Activated T-helper 1 cell treated with anti-CD3 and anti-CD28 coated beads, Interleukin-12 subunit alpha, Interleukin-12 subunit beta, Interleukin-2, Interleukin-4 antibody, amounts not matched to agents 30 ng/mL and 10 ng/mL and 1 ng/mL, durations not matched to agents 14 hours and 24 hours and 36 hours (primary cell): ENCODE measurements around the gene WASL. TPM values are rescaled to one million over a fixed set of nuclear protein-coding genes. Genes with fewer than 3 reads are reported as not detected.

Source experiments
- DNase-seq: peaks from one replicate; pipeline ENCODE4 v3.0.0; 2021; ENCODE audit warnings: low spot score
- H3K27ac Mint-ChIP-seq: one replicate; pipeline ENCODE4 v1.8.0; 2021; ENCODE audit warnings: mild to moderate bottlenecking, mixed read lengths
- H3K27me3 Mint-ChIP-seq: one replicate; pipeline ENCODE4 v1.8.0; 2022; ENCODE audit warnings: mild to moderate bottlenecking, moderate library complexity, mixed read lengths; ENCODE audit not compliant: insufficient read depth
- H3K36me3 Mint-ChIP-seq: one replicate; pipeline ENCODE4 v1.8.0; 2021; ENCODE audit warnings: low read depth, mixed read lengths
- H3K4me1 Mint-ChIP-seq: one replicate; pipeline ENCODE4 v1.8.0; 2021; ENCODE audit warnings: low read depth, mixed read lengths
- H3K4me3 Mint-ChIP-seq: one replicate; pipeline ENCODE4 v1.8.0; 2021; ENCODE audit warnings: mild to moderate bottlenecking, moderate library complexity, mixed read lengths
- H3K9me3 Mint-ChIP-seq: one replicate; pipeline ENCODE4 v1.8.0; 2021; ENCODE audit warnings: mixed read lengths
- intact Hi-C: fragments of 100-400 bp; cut with micrococcal nuclease; formaldehyde crosslinking; loops from one replicate; pipeline ENCODE4 v1.15.1; 2024
- total RNA-seq: library from RNA; stranded (reverse); gene quantifications from 2 replicates; pipeline ENCODE4 v1.2.3, GENCODE V29; 2022

WASL gene
- total RNA-seq, 1 donor from 2014 or later = 7.5 TPM

DNA sequence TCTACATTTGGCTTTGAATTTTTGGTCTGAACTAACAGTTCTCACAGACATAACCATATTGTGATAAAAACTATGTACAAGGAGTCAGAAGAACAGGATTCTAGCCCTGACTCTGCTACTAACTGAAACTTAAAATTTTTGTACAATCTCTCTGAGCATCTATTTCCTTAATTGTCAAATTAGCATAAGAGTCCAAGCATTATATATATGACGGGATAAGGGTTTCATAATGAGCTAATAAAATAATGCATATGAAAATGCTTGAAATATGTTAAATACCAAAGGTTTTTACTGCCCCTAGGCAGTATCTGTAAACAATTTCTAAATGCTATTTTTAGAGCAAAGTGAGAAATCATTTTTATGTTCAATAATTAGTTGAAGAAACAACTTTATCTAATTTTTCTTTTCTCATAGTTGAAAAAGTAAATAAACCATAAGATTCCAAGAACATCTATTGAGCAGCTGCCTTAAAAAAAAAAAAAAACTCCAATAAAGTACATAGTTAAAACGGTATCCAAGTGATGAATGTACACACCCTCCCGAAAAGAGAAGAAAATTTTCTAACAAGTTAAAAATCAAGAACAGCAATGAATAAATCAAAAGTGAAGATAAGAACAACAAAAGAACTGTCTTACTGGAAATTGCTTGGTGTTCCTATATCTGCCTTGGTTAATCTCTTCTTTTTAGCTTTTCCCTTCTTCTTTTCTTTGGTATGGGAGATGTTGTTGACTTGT is 52.7 kb downstream of the WASL start:
- no peaks in the 10 kb centered on the region for H3K4me1 Mint-ChIP-seq
- H3K9me3 Mint-ChIP-seq = no peaks in the 10 kb centered on the region
- intact Hi-C loops = no loop called here
- H3K27me3 Mint-ChIP-seq = no peaks in the 10 kb centered on the region
- H3K36me3 Mint-ChIP-seq = peaks cover 22% of the 10 kb centered on the region
- no peak overlapping the region for H3K4me3 Mint-ChIP-seq
- DNase-seq = no peak
- no peak overlapping the region for H3K27ac Mint-ChIP-seq

DNA sequence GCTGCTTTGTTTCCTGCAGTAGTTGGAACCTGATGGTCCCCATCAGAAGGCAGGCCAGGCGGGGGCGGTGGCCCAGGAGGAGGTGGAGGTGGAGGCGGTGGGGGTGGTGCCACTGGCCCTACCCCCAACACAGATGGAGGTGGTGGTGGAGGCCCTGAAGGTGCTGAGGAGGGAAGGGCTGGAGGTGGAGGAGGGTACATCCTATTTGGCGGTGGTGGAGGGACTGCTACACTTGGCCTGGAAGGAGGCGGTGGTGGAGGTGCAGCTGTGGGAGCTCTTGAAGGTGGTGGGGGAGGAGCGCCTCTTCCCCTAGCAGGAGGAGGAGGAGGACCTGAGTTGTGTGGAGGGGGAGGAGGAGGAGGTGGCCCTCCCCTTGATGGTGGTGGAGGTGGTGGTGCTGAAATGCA is 56.3 kb downstream of the WASL start:
- no peaks in the 10 kb centered on the region for H3K27me3 Mint-ChIP-seq
- H3K9me3 Mint-ChIP-seq = no peaks in the 10 kb centered on the region
- no peaks in the 10 kb centered on the region for H3K4me1 Mint-ChIP-seq
- intact Hi-C loops = no loop called here
- H3K4me3 Mint-ChIP-seq = no peak overlapping the region
- no peak for DNase-seq
- peaks cover 19% of the 10 kb centered on the region for H3K36me3 Mint-ChIP-seq
- H3K27ac Mint-ChIP-seq = no peak overlapping the region

DNA sequence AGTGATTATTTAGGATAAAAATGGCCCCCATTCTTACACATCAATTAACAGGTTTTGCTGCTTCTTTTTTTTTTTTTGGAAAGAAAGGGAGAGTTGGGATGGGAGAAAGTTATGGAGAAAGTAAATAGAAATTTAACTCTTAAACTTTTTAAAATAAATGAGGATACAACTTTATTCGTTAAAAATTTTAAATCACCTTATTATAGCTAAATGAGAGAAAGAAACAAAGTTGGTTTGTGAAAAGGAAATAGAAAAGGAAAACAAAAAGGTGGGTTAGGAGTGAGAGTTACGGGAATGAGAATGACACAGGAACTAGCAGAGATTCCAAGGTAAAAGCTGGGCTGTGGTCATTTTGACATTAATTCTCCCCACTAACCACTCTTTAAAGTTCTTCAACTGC is 58.3 kb downstream of the WASL start:
- intact Hi-C loops = no loop called here
- DNase-seq = no peak
- Mint-ChIP-seq H3K36me3 (peaks cover 16% of the 10 kb centered on the region), H3K9me3 (no peaks in the 10 kb centered on the region), H3K4me3 (no peak overlapping the region), H3K4me1 (no peaks in the 10 kb centered on the region), H3K27me3 (no peaks in the 10 kb centered on the region), H3K27ac (no peak overlapping the region)

DNA sequence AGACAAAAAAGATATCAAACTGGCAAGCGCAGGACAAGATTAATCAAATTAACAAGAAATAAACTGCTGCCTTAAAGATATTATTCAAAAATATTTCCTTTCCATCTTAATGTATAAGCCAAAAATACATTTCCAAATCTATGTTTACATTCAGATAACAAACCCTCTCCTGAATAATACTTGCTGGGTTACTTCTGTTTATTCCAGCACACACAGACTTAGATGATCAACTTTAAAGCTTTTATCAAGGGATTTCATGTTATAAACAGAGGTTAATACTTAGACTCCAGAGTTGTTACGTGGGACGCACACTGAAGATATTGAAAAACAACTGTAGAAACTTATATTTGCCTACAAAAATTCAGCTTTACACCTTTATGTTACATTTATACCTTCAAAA is 59.6 kb downstream of the WASL start:
- H3K36me3 Mint-ChIP-seq = peaks cover 11% of the 10 kb centered on the region
- intact Hi-C loops = no loop called here
- H3K9me3 Mint-ChIP-seq = no peaks in the 10 kb centered on the region

DNA sequence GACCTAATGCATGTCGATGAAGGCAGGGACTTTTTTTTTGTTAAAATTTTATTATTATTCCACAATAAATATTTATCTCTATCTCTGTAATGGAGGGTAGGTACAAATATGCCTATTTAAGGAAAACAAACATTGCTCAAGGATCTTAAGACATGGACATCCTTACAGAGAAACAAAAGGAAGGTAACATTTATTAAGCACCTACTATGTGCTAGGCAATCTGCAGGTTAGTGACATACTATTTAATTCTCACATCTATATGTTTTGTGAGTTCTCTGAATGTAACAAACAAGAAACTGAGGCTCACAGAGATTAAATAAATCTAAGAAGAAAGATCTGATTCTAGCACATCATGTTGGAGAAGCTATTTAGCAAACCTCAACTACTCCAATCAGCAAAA is 61.1 kb downstream of the WASL start:
- intact Hi-C loops = no loop called here
- H3K27ac Mint-ChIP-seq = no peak overlapping the region
- no peaks in the 10 kb centered on the region for H3K27me3 Mint-ChIP-seq
- no peak overlapping the region for H3K4me3 Mint-ChIP-seq
- no peaks in the 10 kb centered on the region for H3K9me3 Mint-ChIP-seq
- H3K36me3 Mint-ChIP-seq = peaks cover 14% of the 10 kb centered on the region
- no peaks in the 10 kb centered on the region for H3K4me1 Mint-ChIP-seq
- DNase-seq = no peak

More for the DNA sequence above, 59.6 kb downstream of the WASL start:
- no peak overlapping the region for H3K4me3 Mint-ChIP-seq
- H3K4me1 Mint-ChIP-seq = no peaks in the 10 kb centered on the region
- DNase-seq = no peak
- H3K27me3 Mint-ChIP-seq = no peaks in the 10 kb centered on the region
- no peak overlapping the region for H3K27ac Mint-ChIP-seq

DNA sequence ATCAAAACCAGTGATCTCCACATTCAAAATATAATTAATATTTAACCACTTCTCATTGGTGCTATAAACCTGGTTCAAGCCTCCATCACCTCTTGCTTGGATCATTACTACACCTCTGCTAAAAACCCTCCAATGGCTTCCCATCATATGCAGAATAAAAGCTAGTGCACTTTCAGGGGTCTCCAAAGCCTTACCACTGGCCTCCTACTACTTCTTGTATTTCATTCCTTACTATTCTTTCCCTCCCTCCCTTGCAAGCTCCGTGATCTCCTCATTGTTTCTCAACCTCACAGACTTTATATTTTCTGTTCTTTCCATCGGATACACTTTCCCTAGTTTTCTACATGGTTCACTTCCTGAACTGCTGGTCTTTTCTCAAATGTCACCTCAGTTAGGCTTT is 61.6 kb downstream of the WASL start:
- intact Hi-C loops = no loop called here
- Mint-ChIP-seq H3K9me3 (no peaks in the 10 kb centered on the region), H3K4me3 (no peak overlapping the region), H3K27ac (no peak overlapping the region), H3K4me1 (no peaks in the 10 kb centered on the region), H3K27me3 (no peaks in the 10 kb centered on the region), H3K36me3 (peaks cover 8% of the 10 kb centered on the region)
- no peak for DNase-seq

DNA sequence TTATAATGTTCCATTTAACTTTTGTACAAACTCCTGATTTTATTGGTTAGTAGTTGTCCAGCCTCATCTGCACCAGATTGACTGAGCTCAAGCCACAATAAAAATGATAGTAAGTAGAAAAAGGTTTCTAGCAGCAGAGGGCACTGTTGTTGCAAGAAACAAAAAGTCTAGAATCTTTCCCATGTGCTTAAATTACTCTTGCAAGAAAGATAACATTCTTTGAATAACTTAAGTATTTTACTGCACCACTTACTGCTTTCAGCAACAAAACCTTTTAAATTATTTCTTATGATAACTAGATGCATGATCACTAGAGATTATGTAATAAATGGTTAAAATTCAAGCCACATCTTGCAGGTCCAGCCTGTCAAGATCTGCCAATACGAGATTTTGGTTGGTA is 66.1 kb downstream of the WASL start:
- H3K9me3 Mint-ChIP-seq = no peaks in the 10 kb centered on the region
- peaks cover 4% of the 10 kb centered on the region for H3K36me3 Mint-ChIP-seq
- H3K4me3 Mint-ChIP-seq = no peak overlapping the region
- DNase-seq = no peak
- H3K27me3 Mint-ChIP-seq = no peaks in the 10 kb centered on the region
- H3K4me1 Mint-ChIP-seq = no peaks in the 10 kb centered on the region
- H3K27ac Mint-ChIP-seq = no peak overlapping the region
- intact Hi-C loops = loop anchor here (1.0 to 2.0 kb wide), 4 partner anchors 19 to 183 kb away; partner anchors contain the start of gene WASL

DNA sequence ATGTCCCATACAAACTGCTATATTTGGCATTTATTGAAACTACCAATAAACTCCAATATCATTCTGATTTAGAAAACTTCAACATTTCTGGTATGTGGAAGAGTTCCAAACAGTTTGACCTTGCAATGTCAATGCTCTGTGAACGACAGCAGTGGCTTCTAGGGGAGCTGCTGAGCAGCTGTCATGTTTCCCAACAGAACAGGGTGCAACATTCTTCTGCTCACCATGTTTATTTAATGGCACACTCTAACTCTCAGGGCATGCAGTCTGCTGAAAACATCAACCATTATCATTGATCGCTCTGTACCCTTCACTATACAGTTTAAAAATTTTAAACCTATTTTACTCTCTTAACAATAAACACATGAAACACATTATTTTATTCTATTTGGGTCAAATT is 67.2 kb downstream of the WASL start:
- Mint-ChIP-seq H3K36me3 (peaks cover 4% of the 10 kb centered on the region), H3K27me3 (no peaks in the 10 kb centered on the region), H3K4me1 (no peaks in the 10 kb centered on the region), H3K27ac (no peak overlapping the region), H3K9me3 (no peaks in the 10 kb centered on the region), H3K4me3 (no peak overlapping the region)
- intact Hi-C loops = no loop called here
- no peak for DNase-seq

DNA sequence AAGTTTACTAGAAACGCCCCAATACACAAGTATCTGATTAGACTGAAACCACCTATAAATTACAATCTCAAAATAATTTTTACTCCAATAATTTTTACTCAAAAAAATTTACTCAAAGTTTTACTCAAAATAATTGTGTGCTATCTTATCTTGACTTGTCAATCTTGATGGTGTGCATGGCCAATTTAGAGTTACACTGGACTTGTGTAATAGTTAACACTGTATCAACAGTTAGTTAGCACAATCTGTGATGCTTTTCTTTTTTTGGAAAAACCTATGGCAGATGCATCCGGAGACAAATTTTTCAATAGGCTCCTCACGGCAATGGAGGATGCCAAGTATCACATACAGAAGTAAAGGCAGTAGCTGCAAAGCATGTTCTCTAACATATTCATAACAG is 68.2 kb downstream of the WASL start:
- DNase-seq = no peak
- Mint-ChIP-seq H3K4me3 (no peak overlapping the region), H3K36me3 (peaks cover 4% of the 10 kb centered on the region), H3K4me1 (no peaks in the 10 kb centered on the region), H3K27ac (no peak overlapping the region), H3K9me3 (no peaks in the 10 kb centered on the region), H3K27me3 (no peaks in the 10 kb centered on the region)
- intact Hi-C loops = no loop called here

DNA sequence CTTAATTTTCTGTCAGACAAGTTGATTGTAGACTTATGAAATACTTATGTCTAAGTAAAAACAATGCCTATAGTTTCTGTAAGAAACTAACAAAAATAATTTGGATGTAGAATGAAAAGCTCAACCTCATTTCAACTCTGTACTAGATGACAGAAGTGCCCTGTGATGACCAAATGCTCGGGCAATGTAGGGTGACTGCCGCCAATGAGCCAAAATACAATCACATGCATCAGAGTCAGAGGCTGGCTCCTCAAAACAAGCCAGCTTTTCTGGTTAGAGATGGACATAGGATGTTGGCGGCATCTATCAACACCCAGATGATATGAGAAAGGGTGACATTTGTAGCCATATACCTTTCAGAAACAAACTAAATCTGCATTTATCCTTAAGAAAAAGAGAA is 69.2 kb downstream of the WASL start:
- H3K4me3 Mint-ChIP-seq = no peak overlapping the region
- no peaks in the 10 kb centered on the region for H3K27me3 Mint-ChIP-seq
- peaks cover 4% of the 10 kb centered on the region for H3K36me3 Mint-ChIP-seq
- H3K9me3 Mint-ChIP-seq = no peaks in the 10 kb centered on the region
- intact Hi-C loops = no loop called here
- DNase-seq = no peak
- H3K4me1 Mint-ChIP-seq = no peaks in the 10 kb centered on the region
- no peak overlapping the region for H3K27ac Mint-ChIP-seq

DNA sequence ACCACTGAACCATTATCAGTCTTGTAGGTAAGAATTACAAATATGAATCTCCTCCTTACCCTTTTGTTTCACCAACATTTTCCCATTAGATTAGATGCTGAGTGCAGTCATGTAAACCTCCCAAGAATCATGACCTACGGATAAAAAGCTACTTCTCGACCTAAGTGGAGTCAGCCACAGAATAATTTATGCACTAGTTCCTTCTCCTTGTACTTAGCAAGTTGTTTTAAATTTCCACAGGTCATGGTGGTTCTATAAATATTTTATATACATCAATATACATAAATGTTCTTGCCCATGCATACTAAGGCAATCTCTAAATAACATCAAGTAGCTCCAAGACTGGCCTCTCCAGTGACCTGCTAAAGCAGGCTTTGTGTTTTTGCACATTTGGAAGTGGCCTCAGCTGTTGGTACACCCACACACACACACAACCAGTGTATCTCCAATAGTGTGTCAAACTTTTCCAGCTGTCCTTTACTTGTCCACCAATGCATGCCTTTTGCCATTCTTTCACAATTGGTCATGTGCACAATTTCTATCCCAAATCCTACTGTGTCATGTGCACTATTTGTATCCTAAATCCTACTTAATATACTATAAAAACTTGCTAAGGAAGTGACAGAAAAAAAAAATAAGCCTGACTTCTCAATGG is 71.6 kb downstream of the WASL start:
- intact Hi-C loops = no loop called here
- Mint-ChIP-seq H3K27me3 (no peaks in the 10 kb centered on the region), H3K9me3 (no peaks in the 10 kb centered on the region), H3K4me1 (no peaks in the 10 kb centered on the region), H3K27ac (no peak overlapping the region), H3K4me3 (no peak overlapping the region), H3K36me3 (no peaks in the 10 kb centered on the region)
- DNase-seq = no peak

DNA sequence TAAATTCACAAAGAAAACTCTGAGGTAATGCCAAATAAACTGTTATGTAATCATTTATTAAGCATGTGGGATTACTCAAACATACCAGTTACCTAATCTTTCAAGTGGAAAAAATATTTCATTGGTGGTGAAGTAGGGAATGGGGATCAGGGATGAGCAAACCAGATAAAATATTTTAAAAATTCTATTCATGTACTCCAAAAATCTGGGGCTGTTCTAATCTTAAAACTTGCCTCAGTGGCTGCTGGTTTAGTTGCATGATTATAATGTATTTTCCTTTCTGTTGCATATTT is 73.7 kb downstream of the WASL start:
- Mint-ChIP-seq H3K27me3 (no peaks in the 10 kb centered on the region), H3K9me3 (no peaks in the 10 kb centered on the region), H3K36me3 (no peaks in the 10 kb centered on the region), H3K4me1 (no peaks in the 10 kb centered on the region), H3K4me3 (no peak overlapping the region), H3K27ac (no peak overlapping the region)
- no peak for DNase-seq
- intact Hi-C loops = no loop called here

DNA sequence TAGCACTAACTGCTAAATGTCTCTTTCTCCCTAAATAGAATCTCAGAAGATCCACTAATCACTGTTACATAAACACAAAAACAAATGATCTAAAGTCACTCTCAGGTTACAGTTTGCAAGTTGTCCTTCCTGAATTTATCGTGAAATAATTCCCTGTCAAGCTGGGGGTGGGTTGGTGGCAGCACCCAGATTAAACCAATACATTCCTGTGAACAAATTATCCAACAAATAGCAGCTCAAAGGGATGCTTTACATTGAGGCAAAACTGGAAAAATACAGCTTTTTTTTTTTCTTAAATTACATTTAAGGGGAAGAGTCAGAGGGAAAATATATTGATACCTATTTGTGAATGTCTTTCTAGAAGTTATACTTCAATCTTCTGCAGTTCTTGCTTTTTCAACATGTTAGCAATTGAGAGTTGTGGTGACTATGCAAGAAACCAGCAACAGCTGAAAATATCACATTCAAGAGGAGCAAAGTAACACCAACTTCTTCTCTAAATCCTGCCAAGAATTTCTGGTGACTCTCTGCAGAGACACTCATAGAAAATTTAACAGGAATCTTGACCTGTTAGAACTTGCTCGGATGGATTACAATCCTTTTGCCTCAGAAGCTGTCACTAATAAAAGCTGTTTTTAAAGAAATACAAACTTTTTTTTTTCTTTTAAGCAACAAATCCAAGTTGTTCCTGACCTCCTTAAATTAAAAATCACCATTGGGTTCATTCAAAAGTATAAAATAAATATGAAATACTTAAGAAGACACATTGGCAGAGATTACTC is 74.2 kb downstream of the WASL start:
- H3K36me3 Mint-ChIP-seq = no peaks in the 10 kb centered on the region
- H3K4me3 Mint-ChIP-seq = no peak overlapping the region
- H3K27ac Mint-ChIP-seq = no peak overlapping the region
- intact Hi-C loops = no loop called here
- H3K27me3 Mint-ChIP-seq = no peaks in the 10 kb centered on the region
- no peaks in the 10 kb centered on the region for H3K4me1 Mint-ChIP-seq
- DNase-seq = no peak
- H3K9me3 Mint-ChIP-seq = no peaks in the 10 kb centered on the region
